Activated CD8-positive, alpha-beta memory T cell treated with anti-CD3 and anti-CD28 coated beads, Interleukin-2, amount 50 U/mL, for 24 hours (primary cell): Measurements from ENCODE around the gene PTPN20.

ENCODE experiments used
- DNase-seq: peaks from one replicate; pipeline ENCODE4 v3.0.0-alpha.2; 2020; ENCODE audit errors: extremely low read depth

PTPN20 gene

DNA sequence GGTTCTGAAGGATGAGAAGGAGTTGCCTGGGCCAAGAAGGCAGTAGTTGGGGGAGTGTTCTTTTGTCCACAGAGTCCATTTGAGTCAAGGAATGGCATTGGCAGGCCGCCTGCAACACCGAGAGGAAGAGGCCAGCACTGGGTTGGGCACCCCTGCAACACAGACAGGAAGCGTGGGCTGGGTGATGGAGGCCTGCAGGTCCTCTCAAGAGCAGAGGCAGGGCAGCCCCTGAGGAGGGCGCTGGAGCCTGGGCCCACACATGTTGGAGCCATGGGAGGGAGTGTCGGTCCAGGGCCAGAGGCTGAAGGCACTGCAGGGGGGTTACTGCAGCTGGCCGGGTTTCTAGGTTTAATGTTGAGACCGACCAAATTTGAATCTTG is 137.3 kb downstream of the PTPN20 start:
- DNase-seq = no peak

DNA sequence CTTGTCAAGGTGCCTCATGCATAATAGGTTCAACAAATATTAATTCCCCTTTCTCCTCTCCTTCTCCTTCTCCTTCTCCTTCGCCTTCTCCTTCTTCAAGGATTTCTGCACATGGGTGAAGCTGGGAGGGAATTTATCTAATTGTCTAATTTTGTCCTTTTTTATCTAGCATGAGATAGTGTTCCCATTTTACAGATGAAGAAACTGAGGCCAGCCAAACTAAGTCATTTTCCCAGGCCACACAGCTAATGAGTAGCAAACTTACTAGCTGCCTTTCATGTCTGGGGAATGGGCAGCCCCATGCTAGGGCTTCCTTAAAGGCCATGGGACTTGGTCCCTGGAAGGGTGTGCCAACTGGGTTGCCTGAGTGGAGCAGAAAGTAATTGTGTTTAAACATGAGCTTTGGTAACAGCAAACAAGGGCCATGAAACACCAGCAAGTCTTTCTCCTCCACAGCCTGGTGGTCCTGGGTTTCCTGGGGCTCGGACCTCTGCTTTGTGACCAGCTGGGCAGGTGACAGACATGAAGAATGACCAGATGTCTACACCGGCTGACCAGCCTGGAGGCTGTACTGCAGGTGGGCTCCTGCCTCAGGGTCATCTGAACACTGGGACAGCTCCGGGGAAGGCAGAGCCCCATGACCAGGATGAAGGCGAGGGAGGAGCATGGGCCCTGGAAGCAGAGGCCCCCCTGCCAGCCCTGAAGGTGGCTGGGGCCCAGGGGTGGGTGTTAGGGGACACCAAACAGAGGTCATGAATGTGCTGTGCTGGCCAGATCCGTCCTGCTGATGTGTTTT is 138.0 kb downstream of the PTPN20 start:
- no peak for DNase-seq

DNA sequence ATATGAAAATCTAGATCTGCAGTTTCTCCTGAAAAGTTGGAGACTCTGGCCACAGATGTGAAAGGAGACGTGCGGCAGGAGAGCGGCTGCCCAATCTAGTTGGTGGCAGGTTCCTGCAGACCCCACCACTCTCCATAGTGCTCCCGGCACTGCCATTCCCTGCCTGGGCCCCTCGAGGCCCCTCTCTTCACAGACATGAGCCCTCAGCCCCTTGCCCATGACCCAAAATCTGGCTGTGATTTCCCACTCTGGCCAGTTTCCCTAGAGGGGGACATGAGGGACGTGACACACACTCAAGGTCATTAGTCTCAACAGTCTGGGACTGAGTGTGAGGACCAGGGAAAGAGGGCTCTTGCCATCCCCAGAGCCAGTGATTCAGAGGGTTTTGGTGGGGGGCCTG is 138.7 kb downstream of the PTPN20 start:
- no peak for DNase-seq

GRCh38 chr10:47050618-47051455 is 139.6 kb downstream of the PTPN20 start:
- DNase-seq = no peak

DNA sequence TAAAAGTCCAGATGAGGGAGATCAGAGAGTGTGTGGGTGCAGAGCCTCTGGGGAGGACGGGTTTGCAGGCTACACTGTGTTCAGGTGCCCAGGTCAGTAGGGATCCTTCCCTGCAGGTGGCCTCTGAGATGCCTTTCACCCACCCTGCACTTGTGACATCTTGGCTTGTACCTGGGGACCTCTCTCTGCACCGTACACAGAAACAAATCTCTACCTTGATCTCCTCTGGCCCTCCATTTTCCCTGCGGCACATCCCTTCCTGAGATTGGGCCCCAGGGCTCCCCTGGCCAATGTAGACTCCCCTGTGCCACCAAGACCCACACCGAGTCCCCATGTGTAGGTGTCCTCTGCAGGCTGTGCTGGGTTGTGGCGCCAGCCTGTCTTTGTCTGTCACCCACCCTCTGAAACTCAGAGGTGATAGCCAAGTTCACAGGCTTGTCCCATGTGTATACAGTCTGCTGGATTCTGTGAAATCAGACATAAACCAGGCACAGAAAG is 140.6 kb downstream of the PTPN20 start:
- DNase-seq = no peak
